K562 (cell line): ENCODE measurements around the gene CNIH1. TPM values are rescaled to one million over a fixed set of nuclear protein-coding genes. Genes with fewer than 3 reads are reported as not detected.
A peak's percentile ranks its signal among the peaks of the same experiment; 100 is the strongest.
"Not testable (repeated sequence)": the region's sequence is repeated elsewhere in the genome, so short reads cannot be mapped to it uniquely, and the experiment has no call there.

ENCODE experiments used
- ATAC-seq: fragments of 200-7000 bp; cut with Tn5 transposase; 3 replicates; pipeline ENCODE4 v1.9.1; 2020; ENCODE audit warnings: moderate library complexity
- BruUV-seq: library from RNA; stranded (reverse); fragments of 400-500 nt; replicated peaks from 2 replicates; lab custom pipeline; 2021; lab: Mats Ljungman, UMichigan
- CTCF ChIA-PET: fragments of 300-600 bp; formaldehyde crosslinking; extraction: SDS; loops from one replicate; lab custom pipeline; 2021; ENCODE audit warnings: low intra/inter-chr PET ratio; lab: Yijun Ruan, JAX
- POLR2A ChIA-PET: fragments of 300-600, 350-650 bp; sonication (Branson Sonifier 250); formaldehyde crosslinking; extraction: SDS; loops from one replicate; lab custom pipeline; 2021; ENCODE audit warnings: antibody characterized with exemption, inconsistent platforms; lab: Yijun Ruan, JAX
- DNase-seq, 4 experiments: peaks; one replicate each; pipeline versions ENCODE4 v3.0.0 to v3.0.0-alpha.2; 2011 to 2018; ENCODE audit warnings: low spot score in 3 of 4, mixed read lengths in 3 of 4; ENCODE audit errors: extremely low read depth in 1 of 4
- FAIRE-seq: peaks from 2 replicates; lab custom pipeline; 2011; peaks lifted over from hg19 to GRCh38; lab: Jason Lieb, UNC
- H2AFZ ChIP-seq: 2 replicates; pipeline ENCODE4 v1.6.0; 2011; ENCODE audit warnings: low read depth, low read length, control low read depth, inconsistent platforms
- H3K27ac ChIP-seq: fragments of 200-600 bp; 3 replicates; pipeline ENCODE4 v1.8.0; 2011; ENCODE audit warnings: low read depth, mild to moderate bottlenecking, control low read depth, inconsistent platforms, low read length, moderate library complexity, mixed read lengths; ENCODE audit errors: extremely low read depth
- H3K27me3 ChIP-seq, 2 experiments: fragments of 300-600 bp in 1 of 2; 2 replicates in 1 of 2; 3 replicates in 1 of 2; pipeline versions ENCODE4 v1.6.0 to v1.8.0; 2011; ENCODE audit warnings: inconsistent platforms in 2 of 2, low read length in 2 of 2, mild to moderate bottlenecking in 1 of 2, mixed read lengths in 1 of 2, moderate library complexity in 1 of 2; ENCODE audit not compliant: control insufficient read depth in 2 of 2, insufficient read depth in 2 of 2
- H3K36me3 ChIP-seq: fragments of 300-600 bp; 3 replicates; pipeline ENCODE4 v1.8.0; 2011; ENCODE audit warnings: mild to moderate bottlenecking, low read length, inconsistent platforms; ENCODE audit not compliant: control insufficient read depth, insufficient read depth
- H3K4me1 ChIP-seq, 2 experiments: fragments of 200-600 bp in 1 of 2; replicated peaks in 1 of 2; 2 replicates in 1 of 2; 3 replicates in 1 of 2; pipeline versions ENCODE4 v1.5.1 to v1.8.0; 2011; ENCODE audit warnings: inconsistent platforms in 2 of 2, low read length in 2 of 2, mild to moderate bottlenecking in 1 of 2, mixed read lengths in 1 of 2, moderate library complexity in 1 of 2; ENCODE audit not compliant: control insufficient read depth in 2 of 2, insufficient read depth in 2 of 2
- H3K4me2 ChIP-seq: 2 replicates; pipeline ENCODE4 v1.6.1; 2011; ENCODE audit warnings: low read length, control low read depth, inconsistent platforms, mixed read lengths; ENCODE audit not compliant: insufficient read depth
- H3K4me3 ChIP-seq: fragments of 200-600 bp; sonication (generic), shearing (Covaris generic); 2 replicates; pipeline ENCODE4 v1.5.1; 2016; ENCODE audit warnings: control low read depth, inconsistent platforms
- H3K79me2 ChIP-seq: fragments of 200-600 bp; 3 replicates; pipeline ENCODE4 v1.8.0; 2011; ENCODE audit warnings: low read length, inconsistent platforms; ENCODE audit not compliant: control insufficient read depth, insufficient read depth
- H3K9ac ChIP-seq, 2 experiments: 2 replicates each; pipeline versions ENCODE4 v1.6.0 to v1.6.1; 2011; ENCODE audit warnings: low read depth in 2 of 2, low read length in 2 of 2, control low read depth in 1 of 2, inconsistent platforms in 1 of 2, mild to moderate bottlenecking in 1 of 2, mixed read lengths in 1 of 2; ENCODE audit not compliant: insufficient read depth in 1 of 2
- H3K9me1 ChIP-seq: one replicate; pipeline ENCODE4 v1.6.0; 2011; ENCODE audit warnings: inconsistent platforms, mild to moderate bottlenecking, low read length, moderate library complexity; ENCODE audit not compliant: control insufficient read depth, insufficient read depth
- H3K9me3 ChIP-seq: replicated peaks from 2 replicates; pipeline ENCODE4 v1.5.1; 2011; ENCODE audit warnings: low read depth, low read length, inconsistent platforms; ENCODE audit not compliant: control insufficient read depth, insufficient read depth
- H4K20me1 ChIP-seq: replicated peaks from 2 replicates; pipeline ENCODE4 v1.6.1; 2011; ENCODE audit warnings: low read length, inconsistent platforms, mixed read lengths; ENCODE audit not compliant: control insufficient read depth, insufficient read depth
- CBX1 ChIP-seq: sonication (generic); IDR thresholded peaks from 2 replicates; pipeline ENCODE4 v1.6.1; 2016; ENCODE audit warnings: antibody characterized with exemption, low read depth, mild to moderate bottlenecking
- CBX3 ChIP-seq, 2 experiments: IDR thresholded peaks; 1 replicate in 1 of 2; 2 replicates in 1 of 2; pipeline ENCODE4 v1.6.1; 2012; ENCODE audit warnings: inconsistent platforms in 2 of 2, low read length in 2 of 2, borderline replicate concordance in 1 of 2, control low read depth in 1 of 2
- CBX5 ChIP-seq: IDR thresholded peaks from 2 replicates; pipeline ENCODE4 v1.6.1; 2014; ENCODE audit warnings: low read depth, borderline replicate concordance
- HMG20B ChIP-seq: fragments of 250-450 bp; sonication (Bioruptor Pico); IDR thresholded peaks from 2 replicates; pipeline ENCODE4 v1.5.0; 2021; ENCODE audit warnings: mild to moderate bottlenecking
- PTBP1 ChIP-seq: fragments of 200-400 bp; formaldehyde crosslinking; IDR thresholded peaks from 2 replicates; pipeline ENCODE4 v1.6.1; 2017; ENCODE audit warnings: low read depth, low read length
- SAFB2 ChIP-seq: fragments of 200-400 bp; formaldehyde crosslinking; IDR thresholded peaks from 2 replicates; pipeline ENCODE4 v1.6.1; 2018; ENCODE audit warnings: borderline replicate concordance, low read length, low read depth, moderate library complexity; ENCODE audit not compliant: severe bottlenecking
- TRIM28 ChIP-seq: fragments of 450-650 bp; IDR thresholded peaks from 2 replicates; pipeline ENCODE4 v1.6.1; 2017
- WGBS: fragments of 100-300 bp; shearing (Covaris generic); methylation state at CpG from one replicate; pipeline ENCODE4 v1.1.6; 2016; ENCODE audit warnings: low coverage, mixed read lengths; ENCODE audit not compliant: insufficient coverage; ENCODE audit errors: missing lambda C conversion rate; 5-methylcytosine and 5-hydroxymethylcytosine counted together
- in situ Hi-C: fragments of 300-500 bp; cut with MboI; formaldehyde crosslinking; loops from 4 replicates; pipeline ENCODE4 v1.15.0; 2018; ENCODE audit warnings: inconsistent platforms, mixed read lengths
- intact Hi-C: fragments of 100-400 bp; cut with micrococcal nuclease; formaldehyde crosslinking; loops from 2 replicates; pipeline ENCODE4 v1.14.2; 2022
- polyA plus RNA-seq, 8 experiments: library from polyadenylated mRNA; depleted of rRNA in 4 of 8; stranded (reverse) in 5 of 8; unstranded in 3 of 8; fragments of >200 nt; fragmentation: Nextera tagmentation in 2 of 8; fragmentation: Illumina TruSeq in 1 of 8; extraction: Ambion mirVana in 2 of 8; extraction: Trizol in 1 of 8; gene quantifications; 2 replicates each; pipeline versions ENCODE4 v1.2.1 to v1.2.3, GENCODE V29; 2011 to 2014; ENCODE audit warnings: inconsistent platforms in 1 of 8, missing spikeins in 1 of 8
- total RNA-seq, 7 experiments: library from RNA; depleted of rRNA in 6 of 7; stranded (reverse); fragments of >200 nt in 6 of 7; fragmentation: Illumina TruSeq in 2 of 7; extraction: Trizol in 2 of 7; gene quantifications; 2 replicates each; pipeline versions ENCODE4 v1.2.1 to v1.2.3, GENCODE V29; 2011 to 2021; ENCODE audit warnings: low replicate concordance in 1 of 7
- TF ChIP-seq, protein P1 (sequence below): sonication (generic); formaldehyde crosslinking; IDR thresholded peaks from 2 replicates; pipeline ENCODE4 v1.8.0; 2022; ENCODE audit warnings: missing genetic modification reagents, mild to moderate bottlenecking, borderline replicate concordance
- TF ChIP-seq, protein P2 (sequence below): fragments of 450-650 bp; conservative IDR thresholded peaks from 2 replicates; pipeline ENCODE4 v1.6.1; 2016; ENCODE audit warnings: missing genetic modification characterization, low read depth, mild to moderate bottlenecking, missing compliant biosample characterization, moderate library complexity
- TF ChIP-seq, protein P3 (sequence below): fragments of 450-650 bp; IDR thresholded peaks from 2 replicates; pipeline ENCODE4 v1.6.1; 2018; ENCODE audit warnings: mild to moderate bottlenecking, low read depth; ENCODE audit not compliant: partially characterized antibody

Gene CNIH1
- total and polyA plus RNA-seq, 9 of the 15 experiments (the other 6 are each of a cell fraction or from before 2014, with no cell fraction given), result 13.9 to 283 (median 77.3) TPM

DNA sequence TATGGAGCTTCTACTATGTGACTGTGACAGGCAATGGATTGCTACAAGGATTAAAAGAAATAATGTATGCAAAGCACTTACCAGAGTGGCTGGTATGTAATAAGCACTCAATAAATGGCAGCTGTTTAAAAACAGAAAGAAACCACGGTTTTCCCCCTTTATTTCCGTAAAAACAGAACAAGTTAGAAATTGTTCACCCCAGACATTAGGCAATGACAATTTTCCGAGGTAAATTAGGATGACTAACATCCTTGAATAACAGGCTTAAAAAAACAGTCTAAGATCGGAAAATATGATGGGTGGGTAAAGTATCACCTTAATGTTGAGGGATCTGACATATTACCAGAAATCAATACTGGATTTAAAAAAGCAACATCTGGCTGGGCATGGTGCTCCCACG, 20.9 kb upstream of the CNIH1 start (continued):
- no peak for TF ChIP-seq HMG20B (CRISPR knock-in tag)
- TF ChIP-seq SAFB2, result no peak
- TF ChIP-seq PTBP1, result no peak

DNA sequence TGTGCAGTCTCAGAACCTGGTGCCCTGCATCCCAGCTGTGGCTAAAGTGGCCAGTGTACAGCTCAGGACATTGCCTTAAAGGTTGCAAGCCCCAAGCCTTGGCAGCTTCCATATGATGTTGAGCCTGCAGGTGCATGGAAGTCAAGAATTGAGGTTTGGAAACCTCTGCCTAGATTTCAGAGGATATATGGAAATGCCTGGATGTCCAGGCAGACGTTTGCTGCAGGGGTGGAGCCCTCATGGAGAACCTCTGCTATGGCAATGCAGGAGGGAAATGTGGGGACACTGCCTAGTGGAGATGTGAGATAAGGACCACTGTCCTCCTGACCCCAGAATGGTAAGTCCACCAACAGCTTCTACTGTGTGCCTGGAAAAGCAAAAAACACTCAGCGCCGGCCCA, 17.9 kb upstream of the CNIH1 start:
- Histone ChIP-seq H2AFZ (no peak overlapping the region), H3K4me3 (no peak overlapping the region), H3K4me1 (no peaks in the 10 kb centered on the region), H3K27ac (no peak overlapping the region), H3K4me2 (no peak overlapping the region), H3K9me3 (peaks cover 1% of the 10 kb centered on the region; the same call in 1 of the 2 replicates), H3K9me1 (no peaks in the 10 kb centered on the region), H3K36me3 (no peaks in the 10 kb centered on the region), H3K27me3 (no peaks in the 10 kb centered on the region), H4K20me1 (no peaks in the 10 kb centered on the region), H3K9ac (no peak overlapping the region), H3K79me2 (no peaks in the 10 kb centered on the region)
- in situ Hi-C loops (no loop called here), intact Hi-C loops (no loop called here)
- ChIA-PET POLR2A (interaction anchor here (1.3 kb wide), 1 partner anchor 10 kb away, joined by 3 read pairs; no protein-coding TSS in a partner anchor), CTCF (no interaction called here)
- no peak for FAIRE-seq
- 0% methylated on average over 1 of the region's 3 CpGs for WGBS
- TF ChIP-seq, protein P1, sequence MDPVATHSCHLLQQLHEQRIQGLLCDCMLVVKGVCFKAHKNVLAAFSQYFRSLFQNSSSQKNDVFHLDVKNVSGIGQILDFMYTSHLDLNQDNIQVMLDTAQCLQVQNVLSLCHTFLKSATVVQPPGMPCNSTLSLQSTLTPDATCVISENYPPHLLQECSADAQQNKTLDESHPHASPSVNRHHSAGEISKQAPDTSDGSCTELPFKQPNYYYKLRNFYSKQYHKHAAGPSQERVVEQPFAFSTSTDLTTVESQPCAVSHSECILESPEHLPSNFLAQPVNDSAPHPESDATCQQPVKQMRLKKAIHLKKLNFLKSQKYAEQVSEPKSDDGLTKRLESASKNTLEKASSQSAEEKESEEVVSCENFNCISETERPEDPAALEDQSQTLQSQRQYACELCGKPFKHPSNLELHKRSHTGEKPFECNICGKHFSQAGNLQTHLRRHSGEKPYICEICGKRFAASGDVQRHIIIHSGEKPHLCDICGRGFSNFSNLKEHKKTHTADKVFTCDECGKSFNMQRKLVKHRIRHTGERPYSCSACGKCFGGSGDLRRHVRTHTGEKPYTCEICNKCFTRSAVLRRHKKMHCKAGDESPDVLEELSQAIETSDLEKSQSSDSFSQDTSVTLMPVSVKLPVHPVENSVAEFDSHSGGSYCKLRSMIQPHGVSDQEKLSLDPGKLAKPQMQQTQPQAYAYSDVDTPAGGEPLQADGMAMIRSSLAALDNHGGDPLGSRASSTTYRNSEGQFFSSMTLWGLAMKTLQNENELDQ, result no peak
- TF ChIP-seq, protein P2, sequence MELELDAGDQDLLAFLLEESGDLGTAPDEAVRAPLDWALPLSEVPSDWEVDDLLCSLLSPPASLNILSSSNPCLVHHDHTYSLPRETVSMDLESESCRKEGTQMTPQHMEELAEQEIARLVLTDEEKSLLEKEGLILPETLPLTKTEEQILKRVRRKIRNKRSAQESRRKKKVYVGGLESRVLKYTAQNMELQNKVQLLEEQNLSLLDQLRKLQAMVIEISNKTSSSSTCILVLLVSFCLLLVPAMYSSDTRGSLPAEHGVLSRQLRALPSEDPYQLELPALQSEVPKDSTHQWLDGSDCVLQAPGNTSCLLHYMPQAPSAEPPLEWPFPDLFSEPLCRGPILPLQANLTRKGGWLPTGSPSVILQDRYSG (tag), result no peak
- peak; percentile 27; the same call in 1 of the 2 replicates for TF ChIP-seq CBX1
- TF ChIP-seq, protein P3, sequence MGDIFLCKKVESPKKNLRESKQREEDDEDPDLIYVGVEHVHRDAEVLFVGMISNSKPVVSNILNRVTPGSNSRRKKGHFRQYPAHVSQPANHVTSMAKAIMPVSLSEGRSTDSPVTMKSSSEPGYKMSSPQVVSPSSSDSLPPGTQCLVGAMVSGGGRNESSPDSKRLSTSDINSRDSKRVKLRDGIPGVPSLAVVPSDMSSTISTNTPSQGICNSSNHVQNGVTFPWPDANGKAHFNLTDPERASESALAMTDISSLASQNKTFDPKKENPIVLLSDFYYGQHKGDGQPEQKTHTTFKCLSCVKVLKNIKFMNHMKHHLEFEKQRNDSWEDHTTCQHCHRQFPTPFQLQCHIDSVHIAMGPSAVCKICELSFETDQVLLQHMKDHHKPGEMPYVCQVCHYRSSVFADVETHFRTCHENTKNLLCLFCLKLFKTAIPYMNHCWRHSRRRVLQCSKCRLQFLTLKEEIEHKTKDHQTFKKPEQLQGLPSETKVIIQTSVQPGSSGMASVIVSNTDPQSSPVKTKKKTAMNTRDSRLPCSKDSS, result peak; percentile 57
- 0 out of 2 replicates have a peak, but pooled peaks have one; percentile 68 for TF ChIP-seq TRIM28
- TF ChIP-seq CBX3 (IDR thresholded peaks at IDR 0.05; ENCODE audit: borderline replicate concordance in 1 of 2, low read length in 2 of 2), result 0 out of 3 replicates have a peak, but pooled peaks of 1 of the 2 experiments have one; percentile 23
- peak; percentile 76; the same call in 1 of the 2 replicates for TF ChIP-seq CBX5
- DNase-seq, result no peak
- no TSS peak for BruUV-seq
- no peak for ATAC-seq

DNA sequence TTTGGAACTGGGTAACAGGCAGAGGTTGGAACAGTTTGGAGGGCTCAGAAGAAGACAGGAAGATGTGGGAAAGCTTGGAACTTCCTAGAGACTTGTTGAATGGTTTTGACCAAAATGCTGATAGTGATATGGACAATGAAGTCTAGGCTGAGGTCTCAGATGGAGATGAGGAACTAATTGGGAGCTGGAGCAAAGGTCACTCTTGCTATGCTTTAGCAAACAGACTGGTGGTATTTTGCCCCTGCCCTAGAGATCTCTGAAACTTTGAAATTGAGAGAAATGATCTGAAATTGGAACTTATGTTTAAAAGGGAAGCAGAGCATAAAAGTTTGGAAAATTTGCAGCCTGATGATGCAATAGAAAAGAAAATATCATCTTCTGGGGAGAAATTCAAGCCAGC, 17.4 kb upstream of the CNIH1 start:
- CTCF ChIA-PET, in situ Hi-C loops, H3K79me2 ChIP-seq, H2AFZ ChIP-seq, H3K27ac ChIP-seq, H3K36me3 ChIP-seq, H3K9ac ChIP-seq, H3K9me3 ChIP-seq, FAIRE-seq, H3K4me1 ChIP-seq, H4K20me1 ChIP-seq, DNase-seq, intact Hi-C loops, H3K4me3 ChIP-seq, ATAC-seq, H3K4me2 ChIP-seq, H3K9me1 ChIP-seq, BruUV-seq, H3K27me3 ChIP-seq: not testable (repeated sequence)
- POLR2A ChIA-PET, result interaction anchor here (1.3 kb wide), 1 partner anchor 9 kb away, joined by 3 read pairs; no protein-coding TSS in a partner anchor
